ENCODE data around the gene SMIM43. TPM values are rescaled to one million over a fixed set of nuclear protein-coding genes. Genes with fewer than 3 reads are reported as not detected.

The SMIM43 gene
- total RNA-seq, 2 experiments from 2014 or later, result not detected

GRCh38 chr4:121783210-121783609, 18.2 kb upstream of the SMIM43 start:
- ChIA-PET CTCF (no interaction called here), POLR2A (no interaction called here)
- peaks cover 74% of the 10 kb centered on the region for H3K27me3 Mint-ChIP-seq
- H3K9me3 Mint-ChIP-seq, result no peaks in the 10 kb centered on the region
- TF ChIP-seq, protein P1, sequence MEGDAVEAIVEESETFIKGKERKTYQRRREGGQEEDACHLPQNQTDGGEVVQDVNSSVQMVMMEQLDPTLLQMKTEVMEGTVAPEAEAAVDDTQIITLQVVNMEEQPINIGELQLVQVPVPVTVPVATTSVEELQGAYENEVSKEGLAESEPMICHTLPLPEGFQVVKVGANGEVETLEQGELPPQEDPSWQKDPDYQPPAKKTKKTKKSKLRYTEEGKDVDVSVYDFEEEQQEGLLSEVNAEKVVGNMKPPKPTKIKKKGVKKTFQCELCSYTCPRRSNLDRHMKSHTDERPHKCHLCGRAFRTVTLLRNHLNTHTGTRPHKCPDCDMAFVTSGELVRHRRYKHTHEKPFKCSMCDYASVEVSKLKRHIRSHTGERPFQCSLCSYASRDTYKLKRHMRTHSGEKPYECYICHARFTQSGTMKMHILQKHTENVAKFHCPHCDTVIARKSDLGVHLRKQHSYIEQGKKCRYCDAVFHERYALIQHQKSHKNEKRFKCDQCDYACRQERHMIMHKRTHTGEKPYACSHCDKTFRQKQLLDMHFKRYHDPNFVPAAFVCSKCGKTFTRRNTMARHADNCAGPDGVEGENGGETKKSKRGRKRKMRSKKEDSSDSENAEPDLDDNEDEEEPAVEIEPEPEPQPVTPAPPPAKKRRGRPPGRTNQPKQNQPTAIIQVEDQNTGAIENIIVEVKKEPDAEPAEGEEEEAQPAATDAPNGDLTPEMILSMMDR (IDR thresholded peaks at IDR 0.05), result no peak
- no peak overlapping the region for H3K27ac Mint-ChIP-seq
- peaks cover 7 to 9% of the 10 kb centered on the region in 2 experiments for H3K27me3 ChIP-seq (ENCODE audit: control insufficient read depth in 1 of 2, insufficient read depth in 2 of 2, low read length in 2 of 2)
- no peaks in the 10 kb centered on the region for H3K36me3 Mint-ChIP-seq (ENCODE audit: low read depth)
- no peak overlapping the region for H3K27ac ChIP-seq (ENCODE audit: low read depth in 1 of 2, low read length in 2 of 2)
- no peak overlapping the region for H3K4me3 ChIP-seq (ENCODE audit: low read length)
- no peaks in the 10 kb centered on the region for H3K36me3 ChIP-seq (ENCODE audit: insufficient read depth, low read length)
- no peak overlapping the region for H3K4me3 Mint-ChIP-seq
- intact Hi-C loops (cut with DNase I, micrococcal nuclease), result no loop called here
- H3K4me1 ChIP-seq (ENCODE audit: insufficient read depth, low read length), result no peaks in the 10 kb centered on the region
- no peak for ATAC-seq (ENCODE audit: poor library complexity)
- peaks cover 0 to 3% of the 10 kb centered on the region in 2 experiments for H3K9me3 ChIP-seq (ENCODE audit: control insufficient read depth in 1 of 2, insufficient read depth in 1 of 2, low read length in 2 of 2)
- DNase-seq, result no peak
- H3K4me1 Mint-ChIP-seq (ENCODE audit: low read depth), result no peaks in the 10 kb centered on the region

DNA sequence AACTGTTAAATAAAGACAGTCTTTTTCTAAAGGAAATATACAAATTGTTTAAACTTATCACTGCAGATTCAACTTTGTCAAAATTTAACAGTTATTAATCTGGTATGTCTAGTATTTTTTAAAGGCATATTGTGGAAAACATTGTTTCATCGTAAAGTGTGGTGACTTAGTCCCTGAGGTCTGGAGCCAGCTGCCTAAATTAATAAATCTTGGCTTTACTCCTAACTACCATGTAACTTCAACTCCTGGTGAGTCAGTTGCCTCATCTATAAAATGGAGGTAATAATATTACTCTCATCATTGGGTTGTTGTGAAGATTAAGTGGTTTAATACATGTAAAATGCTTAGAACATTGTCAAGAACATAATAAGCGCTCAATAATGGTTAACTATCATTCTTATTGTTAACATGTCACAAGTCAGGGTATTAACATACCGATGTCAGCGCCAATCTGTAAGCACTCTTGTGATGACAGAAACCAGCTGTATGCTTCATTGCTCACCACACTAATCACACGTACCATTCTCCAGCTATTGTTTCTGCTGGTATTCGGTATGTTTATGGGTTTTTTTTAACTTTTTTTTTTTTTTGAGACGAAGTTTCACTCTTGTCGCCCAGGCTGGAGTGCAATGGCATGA, 14.1 kb upstream of the SMIM43 start:
- H3K27me3 ChIP-seq (ENCODE audit: control insufficient read depth in 1 of 2, insufficient read depth in 2 of 2, low read length in 2 of 2), result peaks cover 0 to 9% of the 10 kb centered on the region in 2 experiments
- H3K36me3 ChIP-seq (ENCODE audit: insufficient read depth, low read length), result no peaks in the 10 kb centered on the region
- TF ChIP-seq, protein P1 (IDR thresholded peaks at IDR 0.05), result no peak
- no peak overlapping the region for H3K4me3 ChIP-seq (ENCODE audit: low read length)
- H3K9me3 ChIP-seq (ENCODE audit: control insufficient read depth in 1 of 2, insufficient read depth in 1 of 2, low read length in 2 of 2), result no peaks in the 10 kb centered on the region
- ATAC-seq (ENCODE audit: poor library complexity) (no peak), DNase-seq (no peak)
- H3K36me3 Mint-ChIP-seq (ENCODE audit: low read depth), result no peaks in the 10 kb centered on the region
- no peaks in the 10 kb centered on the region for H3K4me1 Mint-ChIP-seq (ENCODE audit: low read depth)
- no peaks in the 10 kb centered on the region for H3K9me3 Mint-ChIP-seq
- H3K27me3 Mint-ChIP-seq, result peaks cover 42% of the 10 kb centered on the region
- intact Hi-C loops (cut with DNase I, micrococcal nuclease), result no loop called here
- no peak overlapping the region for H3K27ac ChIP-seq (ENCODE audit: low read depth in 1 of 2, low read length in 2 of 2)
- no peak overlapping the region for H3K4me3 Mint-ChIP-seq
- ChIA-PET CTCF (no interaction called here), POLR2A (interaction anchor here (0.6 kb wide), 1 partner anchor 543 kb away, joined by 3 read pairs; no protein-coding TSS in a partner anchor)
- no peaks in the 10 kb centered on the region for H3K4me1 ChIP-seq (ENCODE audit: insufficient read depth, low read length)
- no peak overlapping the region for H3K27ac Mint-ChIP-seq

DNA sequence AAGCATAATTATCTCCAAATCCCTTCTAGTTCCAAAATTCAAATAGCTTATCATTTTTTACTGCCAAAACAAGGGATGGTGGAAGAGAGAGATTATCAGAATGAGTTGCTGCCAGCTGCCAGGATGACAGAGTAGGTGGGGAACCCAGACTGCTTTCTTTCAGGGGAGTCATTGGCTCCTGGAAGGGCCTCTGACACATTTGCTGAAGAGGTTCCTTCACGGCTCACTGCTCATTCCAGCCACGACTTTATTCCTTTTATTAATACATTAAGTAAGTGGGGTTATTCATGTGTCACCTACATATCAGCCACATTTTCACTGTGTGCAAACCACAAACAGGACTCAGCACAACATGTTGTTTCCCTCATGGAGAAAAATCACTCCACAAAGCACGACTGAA, 12.7 kb upstream of the SMIM43 start:
- no peak overlapping the region for H3K4me3 Mint-ChIP-seq
- H3K36me3 Mint-ChIP-seq (ENCODE audit: low read depth), result no peaks in the 10 kb centered on the region
- CTCF ChIA-PET, result no interaction called here
- no peak for DNase-seq
- no peaks in the 10 kb centered on the region for H3K4me1 Mint-ChIP-seq (ENCODE audit: low read depth)
- intact Hi-C loops (cut with DNase I, micrococcal nuclease), result no loop called here
- H3K4me1 ChIP-seq (ENCODE audit: insufficient read depth, low read length), result no peaks in the 10 kb centered on the region
- H3K27ac Mint-ChIP-seq, result no peak overlapping the region
- ATAC-seq (ENCODE audit: poor library complexity), result no peak
- no peak overlapping the region for H3K27ac ChIP-seq (ENCODE audit: low read depth in 1 of 2, low read length in 2 of 2)
- H3K27me3 ChIP-seq (ENCODE audit: control insufficient read depth in 1 of 2, insufficient read depth in 2 of 2, low read length in 2 of 2), result peaks cover 0 to 9% of the 10 kb centered on the region in 2 experiments
- TF ChIP-seq, protein P1 (IDR thresholded peaks at IDR 0.05), result no peak
- POLR2A ChIA-PET, result no interaction called here
- H3K27me3 Mint-ChIP-seq, result peaks cover 34% of the 10 kb centered on the region
- H3K36me3 ChIP-seq (ENCODE audit: insufficient read depth, low read length), result no peaks in the 10 kb centered on the region
- no peaks in the 10 kb centered on the region for H3K9me3 Mint-ChIP-seq
- no peak overlapping the region for H3K4me3 ChIP-seq (ENCODE audit: low read length)
- no peaks in the 10 kb centered on the region for H3K9me3 ChIP-seq (ENCODE audit: control insufficient read depth in 1 of 2, insufficient read depth in 1 of 2, low read length in 2 of 2)

All from CD4-positive, alpha-beta T cell (primary cell).